ENCODE results near the gene UBALD2.

UBALD2 gene

GRCh38 chr17:76266244-76266938 is 1.2 kb downstream of the UBALD2 start:
- peak; percentile 49 for DNase-seq

- DNase-seq: no peak
Observed at GRCh38 chr17:76267051-76267576, 2.0 kb downstream of the UBALD2 start.

GRCh38 chr17:76267581-76268001 is 2.4 kb downstream of the UBALD2 start:
- peak; percentile 44 for DNase-seq

GRCh38 chr17:76268015-76268749 is 3.0 kb downstream of the UBALD2 start:
- DNase-seq: peak; percentile 83

GRCh38 chr17:76268991-76269981 is 4.1 kb downstream of the UBALD2 start:
- DNase-seq: no peak

GRCh38 chr17:76270127-76270592 is 5.0 kb downstream of the UBALD2 start:
- peak; percentile 31 for DNase-seq

GRCh38 chr17:76270770-76271668 is 5.9 kb downstream of the UBALD2 start:
- DNase-seq: no peak

- peak; percentile 83 for DNase-seq
Observed at GRCh38 chr17:76271669-76272540, 6.8 kb downstream of the UBALD2 start.

- DNase-seq: peak; percentile 53
Observed at GRCh38 chr17:76272541-76273444, 7.6 kb downstream of the UBALD2 start.

GRCh38 chr17:76273445-76274111 is 8.4 kb downstream of the UBALD2 start:
- no peak for DNase-seq

GRCh38 chr17:76274112-76274956 is 9.2 kb downstream of the UBALD2 start:
- DNase-seq: no peak

- DNase-seq: no peak
Observed at GRCh38 chr17:76275382-76276068, 10.4 kb downstream of the UBALD2 start.

- DNase-seq: no peak
Observed at GRCh38 chr17:76276069-76276431, 10.9 kb downstream of the UBALD2 start.

GRCh38 chr17:76276461-76277299 is 11.5 kb downstream of the UBALD2 start:
- DNase-seq: no peak

- DNase-seq: no peak
Observed at GRCh38 chr17:76277300-76278267, 12.4 kb downstream of the UBALD2 start.

All from CD4-positive, alpha-beta T cell treated with Interleukin-10 for 1 hour (primary cell).